ENCODE results near the gene AGBL1.

GRCh38 chr15:86278586-86278985 is 198.9 kb downstream of the AGBL1 start:
- TF ChIP-seq CTCF (IDR thresholded peaks at IDR 0.05) = no peak
- no peak for TF ChIP-seq POLR2A (IDR thresholded peaks at IDR 0.05)
